GM18870 (cell line): ENCODE measurements around the gene AKT2.

Experiments
- ATAC-seq: cut with Tn5 transposase; IDR thresholded peaks from one replicate; pipeline ENCODE4 v1.9.1; 2021; ENCODE audit warnings: moderate library complexity; ENCODE audit not compliant: unreplicated experiment

The AKT2 gene

GRCh38 chr19:40238775-40239174, 46.4 kb downstream of the AKT2 start:
- no peak for ATAC-seq

GRCh38 chr19:40237791-40238190, 47.4 kb downstream of the AKT2 start:
- ATAC-seq = no peak

- ATAC-seq = no peak
These were observed 48.8 kb downstream of the AKT2 start for GRCh38 chr19:40236366-40236765.

GRCh38 chr19:40236026-40236355, 49.2 kb downstream of the AKT2 start:
- no peak for ATAC-seq

- ATAC-seq = no peak
These were observed 49.7 kb downstream of the AKT2 start for GRCh38 chr19:40235238-40236025.

GRCh38 chr19:40234429-40235237, 50.5 kb downstream of the AKT2 start:
- ATAC-seq = no peak

- ATAC-seq = no peak
These were observed 51.2 kb downstream of the AKT2 start for GRCh38 chr19:40233811-40234389.

- ATAC-seq = no peak
These were observed 52.0 kb downstream of the AKT2 start for GRCh38 chr19:40232949-40233810.

- no peak for ATAC-seq
These were observed 52.7 kb downstream of the AKT2 start for GRCh38 chr19:40232479-40232878.

- no peak for ATAC-seq
These were observed 53.4 kb downstream of the AKT2 start for GRCh38 chr19:40231544-40232424.

- no peak for ATAC-seq
These were observed 54.1 kb downstream of the AKT2 start for GRCh38 chr19:40231057-40231456.

GRCh38 chr19:40229926-40230417, 55.2 kb downstream of the AKT2 start:
- ATAC-seq = no peak

GRCh38 chr19:40229484-40229883, 55.7 kb downstream of the AKT2 start:
- no peak for ATAC-seq

GRCh38 chr19:40228863-40229262, 56.3 kb downstream of the AKT2 start:
- ATAC-seq = no peak

- no peak for ATAC-seq
These were observed 56.8 kb downstream of the AKT2 start for GRCh38 chr19:40228346-40228745.

GRCh38 chr19:40225440-40226305, 59.5 kb downstream of the AKT2 start:
- no peak for ATAC-seq

- ATAC-seq = no peak
These were observed 60.6 kb downstream of the AKT2 start for GRCh38 chr19:40224342-40225150.
